ENCODE results near the gene ACTR1B.
"Not testable (repeated sequence)": the region's sequence is repeated elsewhere in the genome, so short reads cannot be mapped to it uniquely, and the experiment has no call there.

ACTR1B gene

DNA sequence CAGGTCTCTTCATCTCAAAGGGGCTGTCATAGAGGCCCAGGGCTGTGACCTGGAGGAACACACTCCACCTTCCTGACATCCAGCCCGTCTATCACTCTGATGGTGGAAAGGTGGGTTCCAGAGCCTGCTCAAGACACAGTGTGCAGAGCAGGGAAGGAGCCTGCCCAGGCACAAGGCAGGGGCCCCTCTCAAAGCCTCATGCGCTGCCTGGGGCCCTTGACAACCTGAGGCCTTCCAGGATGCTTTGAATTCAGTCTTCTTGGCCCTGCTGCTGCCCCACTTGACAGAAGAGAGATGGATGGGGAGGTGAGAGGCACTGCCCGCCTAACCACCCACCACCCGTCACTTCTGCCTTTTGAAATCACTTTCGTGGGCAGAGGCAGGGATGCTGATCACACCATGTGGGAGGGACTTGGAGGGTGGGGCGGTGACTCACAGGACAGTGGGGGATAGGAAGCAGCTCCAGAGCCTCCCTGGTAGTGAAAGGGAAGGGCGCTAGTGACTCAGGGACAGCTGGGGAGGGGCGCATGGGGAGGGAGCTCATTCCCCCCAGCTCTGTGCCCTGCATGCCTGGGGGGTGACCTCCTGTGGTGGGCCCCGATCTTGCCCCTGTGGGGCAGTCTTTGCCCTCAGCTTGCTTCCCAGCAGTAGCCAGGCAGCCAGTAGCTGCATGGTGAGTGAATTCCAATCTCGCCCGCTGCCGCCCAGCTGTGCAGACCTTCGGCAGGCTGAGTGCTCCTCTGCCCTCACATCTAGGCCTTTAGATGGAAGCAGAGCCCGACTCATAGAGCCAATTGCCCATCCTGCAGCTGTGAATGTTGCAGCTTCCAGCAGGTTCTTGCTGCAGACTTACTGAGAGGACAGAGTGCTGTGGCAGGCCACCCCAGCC is 44.7 kb downstream of the ACTR1B start:
- not testable (repeated sequence) for H3K4me3 ChIP-seq (ENCODE audit: low read depth, low read length)

DNA sequence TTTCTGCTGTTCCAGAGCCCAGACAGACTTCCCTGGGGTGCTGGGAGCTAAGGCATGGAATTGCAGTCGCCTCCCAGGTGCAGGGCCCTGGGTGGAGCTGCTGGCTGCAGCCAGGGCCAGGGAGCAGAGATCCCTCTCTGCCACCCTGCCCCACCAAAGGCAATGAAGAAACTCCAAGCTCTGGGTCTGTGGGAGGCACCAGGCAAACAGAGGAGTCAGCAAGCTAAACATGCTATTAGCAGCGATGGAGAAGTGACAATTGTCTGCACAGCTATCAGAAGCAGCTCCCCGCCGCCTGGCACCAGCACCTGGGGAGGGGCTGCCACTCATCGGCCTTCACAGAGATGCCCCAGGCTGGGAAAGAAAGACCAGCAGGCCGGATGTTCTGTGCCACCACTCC is 45.9 kb downstream of the ACTR1B start:
- H3K4me3 ChIP-seq (ENCODE audit: low read depth, low read length), result no peak overlapping the region

DNA sequence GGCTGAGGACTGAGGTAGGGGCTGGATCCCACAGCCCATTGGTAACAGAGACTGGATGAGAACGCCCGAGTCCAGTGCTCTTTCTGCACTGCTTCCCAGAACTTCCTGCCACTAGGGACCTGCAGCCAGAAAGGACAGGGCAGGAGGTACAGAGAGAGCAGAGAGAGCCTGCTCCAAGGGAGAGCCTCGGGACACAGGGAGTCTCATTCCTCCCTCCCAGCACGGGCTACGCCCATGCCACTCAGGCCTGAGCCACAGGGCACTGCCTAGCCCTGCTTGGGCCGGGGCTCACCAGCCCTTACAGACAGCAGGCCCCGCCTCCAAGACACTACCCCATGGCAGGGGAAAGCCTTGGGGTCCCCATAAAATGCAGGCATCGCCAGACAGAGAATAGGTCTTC is 48.1 kb downstream of the ACTR1B start:
- not testable (repeated sequence) for H3K4me3 ChIP-seq (ENCODE audit: low read depth, low read length)

DNA sequence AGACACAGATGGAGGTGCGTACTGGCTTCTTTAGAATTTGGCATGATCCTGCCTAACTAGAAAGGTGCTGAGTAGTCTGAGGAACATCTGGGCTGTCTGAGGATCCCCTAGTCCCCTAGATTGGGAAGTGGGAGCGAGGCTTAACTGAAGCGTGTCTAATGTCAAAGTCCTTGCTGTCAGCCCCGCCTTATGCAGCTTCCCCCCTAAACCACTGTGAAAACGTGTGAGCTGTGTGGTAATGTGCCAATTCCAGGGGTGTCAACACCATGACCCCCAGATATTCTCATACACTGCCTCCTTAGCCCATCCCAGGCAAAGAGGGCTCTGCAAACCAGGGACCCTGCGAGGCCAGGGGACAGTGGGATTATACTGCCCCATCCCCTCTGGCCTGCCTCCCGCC is 51.9 kb downstream of the ACTR1B start:
- not testable (repeated sequence) for H3K4me3 ChIP-seq (ENCODE audit: low read depth, low read length)

DNA sequence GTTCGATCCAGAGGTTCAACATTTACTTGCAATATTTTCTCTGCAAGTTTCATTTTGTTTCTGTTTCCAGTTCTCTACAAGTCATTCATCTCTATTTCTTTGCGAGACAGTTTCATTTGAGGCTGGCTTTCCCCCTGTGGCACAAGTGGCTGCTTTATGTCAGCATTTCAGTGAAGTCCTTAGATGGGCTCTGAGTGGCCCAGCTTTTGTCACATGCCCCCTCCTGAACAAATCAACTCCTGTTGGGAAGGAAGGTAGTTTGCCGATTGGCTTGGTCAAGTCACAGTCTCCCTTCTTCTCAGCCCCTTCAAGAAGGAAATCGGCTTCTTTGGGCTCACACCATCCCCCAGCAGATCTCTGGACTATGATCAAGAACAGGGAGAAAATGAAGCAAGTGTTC is 55.1 kb downstream of the ACTR1B start:
- not testable (repeated sequence) for H3K4me3 ChIP-seq (ENCODE audit: low read depth, low read length)

Data from iPS-11a (cell line).